Measurements from ENCODE around the gene PCP2. TPM values are rescaled to one million over a fixed set of nuclear protein-coding genes. Genes with fewer than 3 reads are reported as not detected.

Gene PCP2
- total RNA-seq, 1 experiment from 2014 or later, result not detected

DNA sequence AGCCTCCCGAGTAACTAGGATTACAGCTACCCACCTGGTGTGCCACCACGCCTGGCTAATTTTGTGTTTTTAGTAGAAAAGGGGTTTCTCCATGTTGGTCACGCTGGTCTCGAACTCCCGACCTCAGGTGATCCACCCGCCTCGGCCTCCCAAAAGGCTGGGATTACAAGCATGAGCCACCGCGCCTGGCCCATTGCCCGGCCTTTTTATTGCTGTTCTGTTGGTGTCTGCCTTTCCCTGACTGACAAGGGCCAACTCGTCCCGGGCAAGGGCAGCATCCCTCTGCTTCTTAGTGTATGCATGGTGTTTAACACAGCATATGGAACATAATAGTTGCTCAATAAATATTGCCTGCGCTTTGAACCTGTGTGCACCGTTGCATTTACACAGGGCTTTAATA lies 29.1 kb upstream of the PCP2 start:
- H2BK5ac ChIP-seq (ENCODE audit: insufficient read length, low read length), result no peak overlapping the region
- H3K14ac ChIP-seq (ENCODE audit: insufficient read depth, low read length), result no peak overlapping the region
- H4K20me1 ChIP-seq (ENCODE audit: control insufficient read depth, insufficient read depth, insufficient read length), result no peaks in the 10 kb centered on the region
- H3T11ph ChIP-seq (ENCODE audit: low read length), result no peak overlapping the region
- no peak overlapping the region for H2BK120ac ChIP-seq (ENCODE audit: low read depth, low read length, poor library complexity, severe bottlenecking)
- Mint-ChIP-seq H3K27ac (no peak overlapping the region), H3K9me3 (peaks cover 0 to 3% of the 10 kb centered on the region in 2 experiments; a peak in 1 of 5 replicates), H3K36me3 (ENCODE audit: insufficient read depth in 1 of 3, low read depth in 3 of 3) (no peaks in the 10 kb centered on the region; a peak in 1 of 7 replicates), H3K4me3 (no peak overlapping the region), H3K27me3 (ENCODE audit: low read depth) (peaks cover 76% of the 10 kb centered on the region), H3K4me1 (0 out of 4 replicates have a peak, but pooled peaks cover 0 to 3% of the 10 kb centered on the region in 2 experiments)
- H4K5ac ChIP-seq (ENCODE audit: insufficient read length, low read depth, low read length), result no peak overlapping the region
- no peaks in the 10 kb centered on the region for H3K4me1 ChIP-seq (ENCODE audit: insufficient read depth, low read length)
- H2AFZ ChIP-seq (ENCODE audit: low read length), result no peak overlapping the region
- H2BK12ac ChIP-seq (ENCODE audit: insufficient read length, low read depth, low read length), result no peak overlapping the region
- no peak overlapping the region for H3K18ac ChIP-seq (ENCODE audit: insufficient read length, low read depth, low read length)
- no peak for DNase-seq
- no peak overlapping the region for H3K56ac ChIP-seq (ENCODE audit: insufficient read length, low read depth, low read length)
- no peaks in the 10 kb centered on the region for H3K23me2 ChIP-seq (ENCODE audit: insufficient read length, low read depth, low read length, poor library complexity, severe bottlenecking)
- H3K23ac ChIP-seq (ENCODE audit: insufficient read length, low read depth, low read length), result no peak overlapping the region
- H3K79me1 ChIP-seq (ENCODE audit: insufficient read depth, low read depth, low read length, poor library complexity, severe bottlenecking), result no peaks in the 10 kb centered on the region
- no peaks in the 10 kb centered on the region; the same call in 1 of the 2 replicates for H3K27me3 ChIP-seq (ENCODE audit: insufficient read depth, low read length)
- no peak overlapping the region for H2BK20ac ChIP-seq (ENCODE audit: low read depth, low read length, poor library complexity, severe bottlenecking)
- H3K4me2 ChIP-seq (ENCODE audit: insufficient read depth, insufficient read length, low read length), result no peak overlapping the region
- H3K79me2 ChIP-seq (ENCODE audit: insufficient read depth, low read length), result no peaks in the 10 kb centered on the region
- H2BK15ac ChIP-seq (ENCODE audit: low read depth, low read length), result no peak overlapping the region
- TF ChIP-seq, protein P1, sequence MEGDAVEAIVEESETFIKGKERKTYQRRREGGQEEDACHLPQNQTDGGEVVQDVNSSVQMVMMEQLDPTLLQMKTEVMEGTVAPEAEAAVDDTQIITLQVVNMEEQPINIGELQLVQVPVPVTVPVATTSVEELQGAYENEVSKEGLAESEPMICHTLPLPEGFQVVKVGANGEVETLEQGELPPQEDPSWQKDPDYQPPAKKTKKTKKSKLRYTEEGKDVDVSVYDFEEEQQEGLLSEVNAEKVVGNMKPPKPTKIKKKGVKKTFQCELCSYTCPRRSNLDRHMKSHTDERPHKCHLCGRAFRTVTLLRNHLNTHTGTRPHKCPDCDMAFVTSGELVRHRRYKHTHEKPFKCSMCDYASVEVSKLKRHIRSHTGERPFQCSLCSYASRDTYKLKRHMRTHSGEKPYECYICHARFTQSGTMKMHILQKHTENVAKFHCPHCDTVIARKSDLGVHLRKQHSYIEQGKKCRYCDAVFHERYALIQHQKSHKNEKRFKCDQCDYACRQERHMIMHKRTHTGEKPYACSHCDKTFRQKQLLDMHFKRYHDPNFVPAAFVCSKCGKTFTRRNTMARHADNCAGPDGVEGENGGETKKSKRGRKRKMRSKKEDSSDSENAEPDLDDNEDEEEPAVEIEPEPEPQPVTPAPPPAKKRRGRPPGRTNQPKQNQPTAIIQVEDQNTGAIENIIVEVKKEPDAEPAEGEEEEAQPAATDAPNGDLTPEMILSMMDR (conservative IDR thresholded peaks at IDR 0.05), result no peak
- H2AK5ac ChIP-seq (ENCODE audit: insufficient read length, low read length), result no peak overlapping the region
- no peak overlapping the region for H4K8ac ChIP-seq (replicated peaks; ENCODE audit: insufficient read length, low read depth, low read length)
- WGBS (ENCODE audit: extremely low coverage, insufficient read length, low lambda C conversion rate), result no CpG with 5 or more reads among the region's 14 CpGs
- no peak overlapping the region for H3K4ac ChIP-seq (ENCODE audit: low read depth, low read length)
- no peak overlapping the region for H3K27ac ChIP-seq (ENCODE audit: insufficient read length, low read depth, low read length)
- H3K9ac ChIP-seq (ENCODE audit: extremely low read depth, insufficient read length, low read length), result no peak overlapping the region
- no peak overlapping the region for H4K91ac ChIP-seq (ENCODE audit: insufficient read length, low read depth, low read length)
- H3K9me3 ChIP-seq (ENCODE audit: control insufficient read depth, low read depth, low read length), result no peaks in the 10 kb centered on the region
